NT2/D1 (cell line): Measurements from ENCODE around the gene NTHL1.

Experiments used
- SUZ12 ChIP-seq: IDR thresholded peaks from 2 replicates; pipeline ENCODE4 v1.6.1; 2011; ENCODE audit not compliant: insufficient read length, insufficient read depth; ENCODE audit errors: extremely low read depth
- YY1 ChIP-seq: IDR thresholded peaks from 2 replicates; pipeline ENCODE4 v1.6.1; 2011; ENCODE audit not compliant: insufficient read length, insufficient read depth

- no peak for TF ChIP-seq YY1
- TF ChIP-seq SUZ12 = no peak
Measured at GRCh38 chr16:1990351-1991134, 57.1 kb downstream of the NTHL1 start.
